OCI-LY1 (cell line): Measurements from ENCODE around the gene CXCR6.

Experiments
- H2AFZ ChIP-seq: fragments of 200-600 bp; sonication (generic), shearing (Covaris generic); 2 replicates; pipeline ENCODE4 v1.6.0; 2014; ENCODE audit warnings: antibody characterized with exemption, mild to moderate bottlenecking, low read length
- H3F3A ChIP-seq: fragments of 200-600 bp; sonication (generic), shearing (Covaris generic); 2 replicates; pipeline ENCODE4 v1.6.0; 2014; ENCODE audit warnings: mild to moderate bottlenecking, antibody characterized with exemption, low read length, moderate library complexity; ENCODE audit not compliant: insufficient read depth
- H3K27ac ChIP-seq: fragments of 200-600 bp; sonication (generic); 2 replicates; pipeline ENCODE4 v1.5.1; 2014; ENCODE audit warnings: low read length, mixed run types, mild to moderate bottlenecking, low read depth; ENCODE audit not compliant: poor library complexity, severe bottlenecking
- H3K27me3 ChIP-seq: fragments of 200-600 bp; sonication (generic); 2 replicates; pipeline ENCODE4 v1.6.0; 2014; ENCODE audit warnings: antibody characterized with exemption, mild to moderate bottlenecking, low read length, moderate library complexity; ENCODE audit not compliant: insufficient read depth
- H3K36me3 ChIP-seq: fragments of 200-600 bp; sonication (generic); 2 replicates; pipeline ENCODE4 v1.6.1; 2014; ENCODE audit warnings: mild to moderate bottlenecking, antibody characterized with exemption, low read length, moderate library complexity, mixed read lengths; ENCODE audit not compliant: insufficient read depth
- H3K4me1 ChIP-seq: fragments of 200-600 bp; sonication (generic); 2 replicates; pipeline ENCODE4 v1.5.1; 2014; ENCODE audit warnings: mild to moderate bottlenecking, low read length, moderate library complexity; ENCODE audit not compliant: insufficient read depth, severe bottlenecking
- H3K4me2 ChIP-seq: fragments of 200-600 bp; sonication (generic), shearing (Covaris generic); 2 replicates; pipeline ENCODE4 v1.6.1; 2014; ENCODE audit warnings: low read length
- H3K4me3 ChIP-seq: fragments of 200-600 bp; sonication (generic); 2 replicates; pipeline ENCODE4 v1.5.1; 2014; ENCODE audit warnings: low read length, low read depth, mild to moderate bottlenecking, mixed read lengths; ENCODE audit not compliant: poor library complexity, severe bottlenecking
- H3K79me2 ChIP-seq: fragments of 200-600 bp; shearing (Covaris generic); 2 replicates; pipeline ENCODE4 v1.6.1; 2016; ENCODE audit warnings: mixed run types, low read length, mixed read lengths; ENCODE audit not compliant: insufficient read depth
- H3K9ac ChIP-seq: fragments of 200-600 bp; sonication (generic), shearing (Covaris generic); 2 replicates; pipeline ENCODE4 v1.6.1; 2014; ENCODE audit warnings: mild to moderate bottlenecking, low read length, mixed read lengths
- H3K9me2 ChIP-seq: fragments of 200-600 bp; sonication (generic), shearing (Covaris generic); 2 replicates; pipeline ENCODE4 v1.6.1; 2014; ENCODE audit warnings: low read depth, mild to moderate bottlenecking, low read length, mixed read lengths
- H3K9me3 ChIP-seq: fragments of 200-600 bp; shearing (Covaris generic); 2 replicates; pipeline ENCODE4 v1.6.1; 2014; ENCODE audit warnings: low read length, mixed read lengths
- H4K20me1 ChIP-seq: fragments of 200-600 bp; sonication (generic), shearing (Covaris generic); 2 replicates; pipeline ENCODE4 v1.6.0; 2016; ENCODE audit warnings: mild to moderate bottlenecking, low read length; ENCODE audit not compliant: insufficient read depth
- EZH2 ChIP-seq: fragments of 200-600 bp; sonication (generic), shearing (Covaris generic); IDR thresholded peaks from 2 replicates; pipeline ENCODE4 v1.8.0; 2017; ENCODE audit warnings: borderline replicate concordance, mixed run types, mild to moderate bottlenecking, antibody characterized with exemption, low read length, moderate library complexity, mixed read lengths
- TF ChIP-seq, protein P1 (sequence below): fragments of 200-600 bp; sonication (generic), shearing (Covaris generic); IDR thresholded peaks from 2 replicates; pipeline ENCODE4 v1.5.1; 2017; ENCODE audit warnings: mild to moderate bottlenecking, antibody characterized with exemption, low read length, moderate library complexity, mixed read lengths

CXCR6 gene

DNA sequence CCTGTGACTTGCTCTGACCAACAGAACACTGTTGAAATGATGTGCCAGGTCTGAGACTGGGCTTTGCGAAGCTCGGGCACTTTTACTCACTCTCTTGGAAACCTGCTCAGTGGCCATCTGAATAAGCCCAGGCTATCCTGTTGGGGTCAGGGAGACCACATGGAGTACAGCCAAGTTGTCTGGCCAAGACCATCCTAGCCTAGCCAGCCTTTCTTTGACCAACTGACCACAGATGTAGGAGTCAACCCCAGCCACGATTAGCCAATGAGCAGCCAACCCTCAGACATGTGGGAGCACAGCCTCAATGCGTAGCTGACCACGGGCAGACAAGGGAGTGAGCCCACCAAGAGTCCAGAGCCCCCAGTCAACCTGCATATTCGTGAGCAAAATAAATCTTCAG, 30.8 kb upstream of the CXCR6 start:
- Histone ChIP-seq H3K4me2 (no peak overlapping the region), H3F3A (no peaks in the 10 kb centered on the region)

DNA sequence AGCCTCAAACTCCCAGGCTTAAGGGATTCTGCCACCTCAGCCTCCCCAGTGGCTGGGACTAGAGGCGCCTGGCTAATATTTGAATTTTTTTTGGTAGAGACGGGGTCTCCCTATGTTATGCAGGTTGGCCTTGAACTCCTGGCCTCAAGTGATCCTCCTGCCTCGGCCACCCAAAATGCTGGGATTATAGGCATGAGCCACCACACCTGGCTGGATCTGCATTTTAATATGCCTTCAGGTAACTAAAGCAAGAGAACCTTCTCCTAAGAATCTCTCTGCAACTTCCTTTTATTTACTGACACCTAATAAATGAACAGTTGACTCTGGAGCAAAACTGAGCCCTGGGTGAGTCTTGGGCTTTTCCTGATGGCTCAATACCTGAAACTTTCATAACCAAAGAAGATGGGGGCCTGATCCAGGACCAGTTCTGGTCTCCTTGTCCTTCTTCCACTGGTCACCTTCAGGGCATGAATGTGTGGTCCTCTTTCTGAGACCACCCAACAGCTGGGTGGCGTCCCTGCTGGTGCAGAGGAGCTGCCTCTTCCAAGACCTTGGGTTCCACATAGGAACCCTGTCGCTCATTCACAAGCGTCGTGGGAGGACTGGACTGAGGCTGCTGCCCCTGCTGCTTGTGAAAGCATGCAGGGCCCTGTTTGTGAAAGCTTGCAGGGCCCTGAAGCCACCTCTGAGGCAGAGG, 28.8 kb upstream of the CXCR6 start:
- Histone ChIP-seq H3F3A (no peaks in the 10 kb centered on the region), H3K36me3 (no peaks in the 10 kb centered on the region), H3K4me1 (no peaks in the 10 kb centered on the region), H4K20me1 (no peaks in the 10 kb centered on the region), H3K27me3 (no peaks in the 10 kb centered on the region), H3K9ac (no peak overlapping the region), H3K9me2 (no peaks in the 10 kb centered on the region), H3K4me3 (no peak overlapping the region), H3K27ac (no peak overlapping the region), H3K4me2 (no peak overlapping the region), H3K79me2 (no peaks in the 10 kb centered on the region), H2AFZ (no peak overlapping the region), H3K9me3 (no peaks in the 10 kb centered on the region)
- TF ChIP-seq EZH2 = no peak
- TF ChIP-seq, protein P1, sequence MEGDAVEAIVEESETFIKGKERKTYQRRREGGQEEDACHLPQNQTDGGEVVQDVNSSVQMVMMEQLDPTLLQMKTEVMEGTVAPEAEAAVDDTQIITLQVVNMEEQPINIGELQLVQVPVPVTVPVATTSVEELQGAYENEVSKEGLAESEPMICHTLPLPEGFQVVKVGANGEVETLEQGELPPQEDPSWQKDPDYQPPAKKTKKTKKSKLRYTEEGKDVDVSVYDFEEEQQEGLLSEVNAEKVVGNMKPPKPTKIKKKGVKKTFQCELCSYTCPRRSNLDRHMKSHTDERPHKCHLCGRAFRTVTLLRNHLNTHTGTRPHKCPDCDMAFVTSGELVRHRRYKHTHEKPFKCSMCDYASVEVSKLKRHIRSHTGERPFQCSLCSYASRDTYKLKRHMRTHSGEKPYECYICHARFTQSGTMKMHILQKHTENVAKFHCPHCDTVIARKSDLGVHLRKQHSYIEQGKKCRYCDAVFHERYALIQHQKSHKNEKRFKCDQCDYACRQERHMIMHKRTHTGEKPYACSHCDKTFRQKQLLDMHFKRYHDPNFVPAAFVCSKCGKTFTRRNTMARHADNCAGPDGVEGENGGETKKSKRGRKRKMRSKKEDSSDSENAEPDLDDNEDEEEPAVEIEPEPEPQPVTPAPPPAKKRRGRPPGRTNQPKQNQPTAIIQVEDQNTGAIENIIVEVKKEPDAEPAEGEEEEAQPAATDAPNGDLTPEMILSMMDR = no peak

More for the DNA sequence above, 30.8 kb upstream of the CXCR6 start:
- Histone ChIP-seq H3K27ac (no peak overlapping the region), H3K9ac (no peak overlapping the region), H3K4me1 (no peaks in the 10 kb centered on the region), H4K20me1 (no peaks in the 10 kb centered on the region), H3K9me3 (no peaks in the 10 kb centered on the region), H2AFZ (no peak overlapping the region), H3K4me3 (no peak overlapping the region), H3K79me2 (no peaks in the 10 kb centered on the region), H3K9me2 (no peaks in the 10 kb centered on the region), H3K27me3 (no peaks in the 10 kb centered on the region), H3K36me3 (no peaks in the 10 kb centered on the region)
- no peak for TF ChIP-seq EZH2

DNA sequence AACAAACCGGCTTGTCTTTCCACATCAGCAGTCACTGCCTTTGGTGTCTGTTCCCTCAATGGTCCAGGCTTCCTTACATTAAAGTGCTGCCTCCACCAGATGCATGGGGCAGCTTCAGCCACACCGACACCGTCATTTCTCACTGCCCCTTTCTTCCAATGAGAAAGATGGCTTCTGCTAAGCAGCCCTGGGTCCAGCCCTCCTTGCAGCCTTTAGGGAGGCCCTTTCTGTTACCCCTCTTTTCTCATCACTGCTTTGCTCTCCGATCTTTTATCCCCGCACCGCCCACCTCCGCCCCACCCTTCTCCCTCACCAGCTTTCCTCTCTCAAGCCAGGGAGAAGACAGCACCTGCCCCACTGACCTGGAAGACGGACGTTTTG, 28.2 kb upstream of the CXCR6 start:
- no peaks in the 10 kb centered on the region for H3K4me1 ChIP-seq
- H3K36me3 ChIP-seq = no peaks in the 10 kb centered on the region
- no peaks in the 10 kb centered on the region for H3K9me3 ChIP-seq
- no peak overlapping the region for H3K4me2 ChIP-seq
- H3K4me3 ChIP-seq = no peak overlapping the region
- H3F3A ChIP-seq = no peaks in the 10 kb centered on the region
- H3K9me2 ChIP-seq = no peaks in the 10 kb centered on the region
- H2AFZ ChIP-seq = no peak overlapping the region
- no peak overlapping the region for H3K9ac ChIP-seq
- H3K27me3 ChIP-seq = no peaks in the 10 kb centered on the region
- H3K27ac ChIP-seq = no peak overlapping the region
- no peaks in the 10 kb centered on the region for H3K79me2 ChIP-seq
- TF ChIP-seq, protein P1 = no peak
- no peak for TF ChIP-seq EZH2
- no peaks in the 10 kb centered on the region for H4K20me1 ChIP-seq
